HepG2 (cell line): ENCODE results near the gene SLC16A3. TPM values are rescaled to one million over a fixed set of nuclear protein-coding genes. Genes with fewer than 3 reads are reported as not detected.

ENCODE experiments used
- AKNA ChIP-seq: sonication (generic); formaldehyde crosslinking; IDR thresholded peaks from 2 replicates; pipeline ENCODE4 v1.4.0; 2020; ENCODE audit warnings: missing genetic modification reagents, borderline replicate concordance
- ARID3A ChIP-seq: IDR thresholded peaks from 2 replicates; pipeline ENCODE4 v1.6.1; 2012; ENCODE audit warnings: low read depth, low read length, improper control_type of control experiment
- ATRX ChIP-seq: sonication (generic); formaldehyde crosslinking; IDR thresholded peaks from 2 replicates; pipeline ENCODE4 v1.4.0; 2020; ENCODE audit warnings: missing genetic modification reagents, borderline replicate concordance
- FOXJ3 ChIP-seq: sonication (generic); formaldehyde crosslinking; IDR thresholded peaks from 2 replicates; pipeline ENCODE4 v1.4.0; 2020; ENCODE audit warnings: missing genetic modification reagents, mild to moderate bottlenecking, borderline replicate concordance
- FOXK2 ChIP-seq: fragments of 450-650 bp; IDR thresholded peaks from 2 replicates; pipeline ENCODE4 v1.6.1; 2016
- HIC2 ChIP-seq: sonication (generic); formaldehyde crosslinking; IDR thresholded peaks from 2 replicates; pipeline ENCODE4 v1.9.0; 2022; ENCODE audit warnings: low read depth, missing genetic modification reagents
- KDM5A ChIP-seq: fragments of 200-600 bp; sonication (generic); IDR thresholded peaks from 2 replicates; pipeline ENCODE4 v1.7.0; 2018; ENCODE audit warnings: antibody characterized with exemption, mild to moderate bottlenecking, low read length, borderline replicate concordance
- MTERF4 ChIP-seq: sonication (generic); formaldehyde crosslinking; IDR thresholded peaks from 2 replicates; pipeline ENCODE4 v1.8.0; 2023; ENCODE audit warnings: mild to moderate bottlenecking, missing genetic modification reagents
- NR0B2 ChIP-seq: sonication (generic); formaldehyde crosslinking; IDR thresholded peaks from 2 replicates; pipeline ENCODE4 v1.4.0; 2020; ENCODE audit warnings: mild to moderate bottlenecking, missing genetic modification reagents
- PBX3 ChIP-seq: sonication (generic); formaldehyde crosslinking; IDR thresholded peaks from 2 replicates; pipeline ENCODE4 v1.8.1; 2023; ENCODE audit warnings: missing genetic modification reagents, inconsistent platforms, borderline replicate concordance
- YEATS2 ChIP-seq: sonication (generic); formaldehyde crosslinking; IDR thresholded peaks from 2 replicates; pipeline ENCODE4 v1.4.0; 2020; ENCODE audit warnings: missing genetic modification reagents, borderline replicate concordance
- ZBTB3 ChIP-seq: sonication (generic); formaldehyde crosslinking; IDR thresholded peaks from 2 replicates; pipeline ENCODE4 v1.4.0; 2020; ENCODE audit warnings: low read depth, mild to moderate bottlenecking, moderate library complexity, missing genetic modification reagents, borderline replicate concordance
- ZNF607 ChIP-seq: sonication (generic); formaldehyde crosslinking; IDR thresholded peaks from 2 replicates; pipeline ENCODE4 v1.5.1; 2020; ENCODE audit warnings: missing genetic modification reagents, mild to moderate bottlenecking, borderline replicate concordance
- ZNF720 ChIP-seq: sonication (generic); formaldehyde crosslinking; IDR thresholded peaks from 2 replicates; pipeline ENCODE4 v1.4.0; 2020; ENCODE audit warnings: missing genetic modification reagents
- ZNF891 ChIP-seq: sonication (generic); formaldehyde crosslinking; IDR thresholded peaks from 2 replicates; pipeline ENCODE4 v1.5.0; 2020; ENCODE audit warnings: mild to moderate bottlenecking, missing genetic modification reagents
- ZSCAN30 ChIP-seq: sonication (generic); formaldehyde crosslinking; IDR thresholded peaks from 2 replicates; pipeline ENCODE4 v1.5.0; 2020; ENCODE audit warnings: mild to moderate bottlenecking, missing genetic modification reagents
- polyA plus RNA-seq, 8 experiments: library from polyadenylated mRNA; depleted of rRNA in 3 of 8; stranded (reverse) in 7 of 8; unstranded in 1 of 8; fragments of >200 nt; fragmentation: Illumina TruSeq in 4 of 8; extraction: Trizol in 4 of 8; gene quantifications; 2 replicates each; pipeline versions ENCODE4 v1.2.1 to v1.2.3, GENCODE V29; 2011 to 2016; ENCODE audit warnings: low read depth in 4 of 8, missing spikeins in 1 of 8, mixed read lengths in 1 of 8; ENCODE audit not compliant: insufficient read depth in 1 of 8
- total RNA-seq, 5 experiments: library from RNA; depleted of rRNA; stranded (reverse); fragments of >200 nt; fragmentation: Illumina TruSeq; extraction: Trizol; gene quantifications; 2 replicates each; pipeline ENCODE4 v1.2.3, GENCODE V29; 2016; ENCODE audit warnings: low read depth in 1 of 5

SLC16A3 gene
- total and polyA plus RNA-seq, 2 of the 13 experiments (the other 11 are each of a cell fraction or from before 2014, with no cell fraction given): 242 to 349 TPM

- TF ChIP-seq AKNA (CRISPR knock-in tag) (no peak; the same call in 1 of the 2 replicates), ZSCAN30 (CRISPR knock-in tag) (no peak; the same call in 1 of the 2 replicates), MTERF4 (CRISPR knock-in tag) (peak; percentile 86), FOXJ3 (no peak; the same call in 1 of the 2 replicates), ZNF607 (CRISPR knock-in tag) (peak; percentile 81; the same call in 1 of the 2 replicates), FOXK2 (no peak), KDM5A (peak; percentile 33; the same call in 1 of the 2 replicates), HIC2 (CRISPR knock-in tag) (peak; percentile 84), ZNF891 (CRISPR knock-in tag) (peak; percentile 87), ZNF720 (CRISPR knock-in tag) (no peak), ARID3A (no peak), PBX3 (CRISPR knock-in tag) (no peak), ATRX (CRISPR knock-in tag) (no peak), NR0B2 (CRISPR knock-in tag) (no peak; the same call in 1 of the 2 replicates), YEATS2 (CRISPR knock-in tag) (peak; percentile 71; the same call in 1 of the 2 replicates), ZBTB3 (CRISPR knock-in tag) (peak; percentile 83; the same call in 1 of the 2 replicates)
These were observed 2.9 kb downstream of the SLC16A3 start (continued) for GRCh38 chr17:82231562-82232321.
